Central memory CD8-positive, alpha-beta T cell (primary cell): ENCODE results near the gene ITK.

Experiments used
- ATAC-seq: fragments of 150-1000 bp; cut with Tn5 transposase; replicated peaks from 2 replicates; pipeline ENCODE4 v1.10.0; 2022; ENCODE audit warnings: mild to moderate bottlenecking, moderate FRiP score, moderate number of reproducible peaks; ENCODE audit not compliant: poor library complexity, severe bottlenecking; ENCODE audit errors: extremely low read depth
- DNase-seq, 2 donors: peaks; one replicate each; pipeline ENCODE4 v3.0.0; 2021; ENCODE audit warnings: low spot score in 2 of 2
- H3K27ac Mint-ChIP-seq: one replicate; pipeline ENCODE4 v1.8.0; 2022; ENCODE audit warnings: low read depth, mild to moderate bottlenecking, moderate library complexity, mixed read lengths
- H3K27me3 Mint-ChIP-seq: one replicate; pipeline ENCODE4 v1.8.0; 2022; ENCODE audit warnings: mixed read lengths
- H3K36me3 Mint-ChIP-seq: one replicate; pipeline ENCODE4 v1.8.0; 2022; ENCODE audit warnings: mild to moderate bottlenecking, moderate library complexity, mixed read lengths; ENCODE audit not compliant: insufficient read depth
- H3K4me1 Mint-ChIP-seq: one replicate; pipeline ENCODE4 v1.8.0; 2022; ENCODE audit warnings: mixed read lengths
- H3K4me3 Mint-ChIP-seq: one replicate; pipeline ENCODE4 v1.8.0; 2022; ENCODE audit warnings: mild to moderate bottlenecking, moderate library complexity, mixed read lengths
- H3K9me3 Mint-ChIP-seq: one replicate; pipeline ENCODE4 v1.8.0; 2022; ENCODE audit warnings: mixed read lengths

Gene ITK

GRCh38 chr5:157301066-157301465 is 120.4 kb downstream of the ITK start:
- Mint-ChIP-seq H3K27ac (no peak overlapping the region), H3K4me1 (peaks cover 40% of the 10 kb centered on the region), H3K36me3 (peaks cover 77% of the 10 kb centered on the region), H3K4me3 (no peak overlapping the region), H3K27me3 (no peaks in the 10 kb centered on the region), H3K9me3 (no peaks in the 10 kb centered on the region)
- DNase-seq (no peak), ATAC-seq (no peak)

GRCh38 chr5:157303023-157303422 is 122.4 kb downstream of the ITK start:
- ATAC-seq: no peak
- no peaks in the 10 kb centered on the region for H3K9me3 Mint-ChIP-seq
- H3K27me3 Mint-ChIP-seq: no peaks in the 10 kb centered on the region
- DNase-seq: no peak
- peaks cover 60% of the 10 kb centered on the region for H3K4me1 Mint-ChIP-seq
- peaks cover 69% of the 10 kb centered on the region for H3K36me3 Mint-ChIP-seq
- peak overlapping the region; percentile 52 for H3K27ac Mint-ChIP-seq
- no peak overlapping the region for H3K4me3 Mint-ChIP-seq

- Mint-ChIP-seq H3K4me1 (peaks cover 55% of the 10 kb centered on the region), H3K27me3 (no peaks in the 10 kb centered on the region), H3K27ac (peak overlapping the region; percentile 52), H3K9me3 (no peaks in the 10 kb centered on the region), H3K36me3 (peaks cover 66% of the 10 kb centered on the region), H3K4me3 (peak overlapping the region; percentile 7)
- DNase-seq (no peak), ATAC-seq (peak; percentile 47)
These were observed 123.2 kb downstream of the ITK start for GRCh38 chr5:157303667-157304327.
